Peyer's patch (tissue), 4 donors: ENCODE results near the gene ABCE1.

Experiments
- CTCF ChIP-seq, 6 experiments: fragments of 450-650 bp in 4 of 6; fragments of 200-600 bp in 2 of 6; sonication (generic) in 1 of 6; IDR thresholded peaks; one replicate each; pipeline ENCODE4 v1.5.1; 2017 to 2019; ENCODE audit warnings: antibody characterized with exemption in 6 of 6, mild to moderate bottlenecking in 3 of 6, moderate library complexity in 1 of 6
- POLR2A ChIP-seq, 2 donors: fragments of 450-650 bp; IDR thresholded peaks; one replicate each; pipeline ENCODE4 v1.5.1; 2017; ENCODE audit warnings: antibody characterized with exemption in 2 of 2, mild to moderate bottlenecking in 2 of 2, moderate library complexity in 2 of 2

- TF ChIP-seq POLR2A (IDR thresholded peaks at IDR 0.05): no peak
- no peak for TF ChIP-seq CTCF (IDR thresholded peaks at IDR 0.05)
Measured at GRCh38 chr4:145155268-145155870, 57.3 kb downstream of the ABCE1 start.
